Daoy (cell line): ENCODE data around the gene FXYD3. TPM values are rescaled to one million over a fixed set of nuclear protein-coding genes. Genes with fewer than 3 reads are reported as not detected.
A peak's percentile ranks its signal among the peaks of the same experiment; 100 is the strongest.
"Not testable (repeated sequence)": the region's sequence is repeated elsewhere in the genome, so short reads cannot be mapped to it uniquely, and the experiment has no call there.

Experiments used
- DNase-seq: peaks from one replicate; pipeline ENCODE4 v3.0.0-alpha.2; 2015; ENCODE audit warnings: low read depth
- total RNA-seq: library from RNA; depleted of rRNA; stranded (reverse); fragments of >200 nt; shearing (Covaris generic); gene quantifications from 2 replicates; pipeline ENCODE4 v1.2.3, GENCODE V29; 2014

The FXYD3 gene
- total RNA-seq, 1 experiment from 2014 or later, result not detected

DNA sequence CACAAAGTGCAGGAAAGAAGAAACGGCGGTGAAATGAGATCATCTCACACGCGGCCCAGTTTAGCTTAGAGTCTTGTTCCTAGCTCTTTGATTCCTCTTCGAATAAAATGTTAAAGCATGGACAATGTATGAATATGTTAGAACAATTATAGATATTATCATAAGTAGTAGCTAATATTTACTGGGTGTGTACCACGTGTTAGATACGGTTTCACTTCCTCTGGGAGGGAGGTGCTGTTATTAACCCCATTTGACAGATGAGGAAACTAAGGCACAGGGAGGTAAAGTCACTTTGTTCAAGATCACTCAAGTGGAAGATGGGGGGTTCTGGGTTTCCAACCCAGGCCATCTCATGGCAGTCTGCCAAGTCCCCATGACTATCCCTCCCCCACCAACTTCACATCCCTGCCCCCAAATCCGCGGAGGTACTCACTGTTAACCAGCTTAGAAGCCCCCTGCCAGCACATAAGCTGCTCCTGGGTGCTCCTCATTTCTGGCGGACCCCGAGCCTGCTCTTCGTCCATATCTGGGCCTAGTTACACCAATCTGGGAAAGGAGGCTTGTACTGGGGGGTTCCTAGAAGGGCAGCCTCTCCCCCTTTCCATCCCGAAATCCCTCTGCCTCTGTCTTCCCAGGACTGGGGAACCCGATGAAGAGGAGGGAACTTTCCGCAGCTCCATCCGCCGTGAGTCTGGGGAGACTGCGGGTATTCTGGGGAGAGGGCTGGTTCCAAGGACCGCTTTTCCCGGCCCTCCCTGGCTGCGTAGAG is 26.4 kb downstream of the FXYD3 start:
- no peak for DNase-seq

DNA sequence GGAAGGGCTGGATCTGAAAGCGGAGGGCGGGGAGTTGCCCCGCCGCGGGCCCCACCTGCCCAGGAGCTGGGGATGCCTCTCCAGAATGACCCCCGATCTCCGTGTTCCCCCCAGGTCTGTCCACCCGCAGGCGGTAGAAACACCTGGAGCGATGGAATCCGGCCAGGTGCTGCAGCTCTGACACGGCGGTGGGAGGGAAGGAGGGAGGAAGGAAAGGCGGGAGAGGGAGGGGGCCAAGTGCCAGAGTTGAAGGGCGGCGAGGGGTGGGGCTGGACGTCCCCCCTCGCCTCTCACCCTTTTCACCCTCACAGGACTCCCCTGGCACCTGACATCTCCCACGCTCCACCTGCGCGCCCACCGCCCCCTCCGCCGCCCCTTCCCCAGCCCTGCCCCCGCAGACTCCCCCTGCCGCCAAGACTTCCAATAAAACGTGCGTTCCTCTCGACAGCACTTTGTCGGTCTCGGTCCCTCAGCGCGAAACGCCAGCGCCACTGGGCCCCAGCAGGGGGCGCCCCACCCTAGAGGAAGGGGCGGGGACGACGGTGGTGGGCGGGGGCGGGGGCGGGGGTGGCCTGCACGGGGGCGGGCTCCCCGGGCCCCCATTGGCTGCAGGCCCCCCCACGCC is 27.1 kb downstream of the FXYD3 start:
- peak; percentile 66 for DNase-seq

DNA sequence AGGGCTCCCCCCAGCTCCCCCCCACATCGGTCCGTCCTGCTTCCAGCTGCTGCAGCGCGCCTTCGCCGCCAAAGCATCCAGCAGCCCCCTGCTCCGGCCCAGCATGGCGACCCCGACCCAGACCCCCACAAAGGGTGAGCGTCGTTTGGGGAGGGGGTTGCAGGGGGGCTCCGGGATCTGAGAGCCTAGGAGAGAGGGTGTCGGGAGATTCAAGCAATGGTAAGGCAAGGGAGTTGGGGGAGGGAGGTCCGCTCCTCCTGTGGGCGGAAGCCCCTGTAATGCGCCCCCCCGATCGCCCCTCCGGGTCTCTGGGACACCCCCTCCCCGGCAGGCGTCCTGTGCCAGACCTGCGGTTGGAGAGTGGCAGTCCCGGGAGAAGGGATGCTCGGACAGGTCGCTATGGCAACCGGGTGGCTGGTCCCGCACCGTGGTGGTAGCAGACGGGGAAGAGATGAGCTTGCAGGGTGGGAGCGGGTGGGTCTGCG is 27.6 kb downstream of the FXYD3 start, which contains the start of gene FXYD7:
Gene FXYD7, plus strand, starts transcription at position 25 of the 485 bp plus-strand sequence. Its CDS starts 79 bp downstream, at position 104.
- no peak for DNase-seq

DNA sequence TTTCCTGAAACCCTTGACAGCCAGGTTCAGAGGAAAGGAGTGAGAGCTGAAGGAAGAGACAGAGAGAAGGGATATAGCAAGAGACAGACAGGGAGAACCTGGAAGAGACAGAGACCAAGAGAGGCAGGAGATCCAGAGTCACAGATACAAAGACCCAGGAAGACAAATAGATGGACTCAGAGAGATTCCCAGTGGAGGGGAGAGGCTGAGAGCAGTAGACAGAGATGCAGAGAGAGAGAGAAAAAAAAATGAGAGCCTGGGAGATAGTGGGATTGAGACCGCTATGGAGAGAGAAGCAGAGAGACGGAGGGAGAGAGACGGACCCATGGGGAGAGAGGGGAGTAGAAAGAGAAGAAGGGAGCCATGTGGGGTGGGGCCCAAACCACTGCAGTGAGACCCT is 28.2 kb downstream of the FXYD3 start:
- DNase-seq, result no peak

DNA sequence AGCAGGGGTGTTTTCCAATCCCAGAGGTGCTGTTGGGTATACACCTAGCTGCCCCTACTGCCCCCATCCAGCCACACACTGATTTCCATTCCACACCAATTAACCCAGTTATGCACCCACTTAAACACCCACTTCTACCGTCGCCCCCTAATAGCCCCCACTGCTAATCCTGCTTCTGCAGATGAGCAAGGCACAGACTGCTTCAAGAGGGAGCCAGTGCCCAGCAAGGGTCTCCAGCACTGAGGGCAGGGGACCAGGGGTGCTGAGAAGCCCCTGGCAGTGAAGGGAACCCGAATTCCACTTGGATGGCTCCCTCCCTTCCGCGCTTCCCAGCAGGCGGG is 28.6 kb downstream of the FXYD3 start:
- DNase-seq, result no peak

GRCh38 chr19:35144600-35145436 is 29.2 kb downstream of the FXYD3 start:
- peak; percentile 68 for DNase-seq

- no peak for DNase-seq
Observed at GRCh38 chr19:35146746-35147459, 31.3 kb downstream of the FXYD3 start.

DNA sequence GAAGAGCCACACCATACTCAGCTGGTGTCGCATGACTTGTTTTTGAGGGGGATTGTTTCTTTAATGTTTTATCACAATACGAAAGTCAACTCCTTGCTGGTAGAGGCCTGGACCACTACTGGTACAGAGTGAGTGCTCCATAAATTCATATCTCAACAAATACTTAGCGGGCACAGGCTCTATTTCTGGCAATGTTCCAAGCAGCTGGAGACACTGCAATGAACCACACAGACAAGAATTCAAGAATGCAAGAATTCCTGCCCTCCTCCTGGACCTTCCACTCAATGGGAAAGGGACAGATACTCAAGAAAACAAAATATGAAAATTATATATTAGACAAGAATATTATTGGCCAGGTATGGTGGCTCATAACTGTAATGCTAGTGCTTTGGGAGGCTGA is 33.8 kb downstream of the FXYD3 start:
- no peak for DNase-seq

DNA sequence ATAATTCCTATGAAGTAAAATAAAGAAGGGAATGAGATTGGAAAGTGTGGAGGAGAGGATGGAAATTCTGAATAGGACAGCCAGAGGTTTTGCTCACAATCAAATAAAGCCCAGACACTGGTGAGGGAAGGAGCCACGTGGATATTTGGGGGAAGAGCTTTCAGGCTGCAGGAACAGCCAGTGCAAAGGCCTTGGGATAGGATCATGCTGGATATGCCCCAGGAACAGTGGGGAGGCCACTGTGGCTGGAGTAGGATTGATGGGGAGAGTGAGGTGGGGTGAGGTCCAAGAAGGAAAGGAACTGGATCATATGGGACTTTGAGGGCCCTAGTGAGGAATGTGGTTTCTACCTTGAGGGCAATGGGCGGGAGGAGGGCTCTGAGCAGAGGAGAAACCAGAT is 34.8 kb downstream of the FXYD3 start:
- DNase-seq, result no peak

DNA sequence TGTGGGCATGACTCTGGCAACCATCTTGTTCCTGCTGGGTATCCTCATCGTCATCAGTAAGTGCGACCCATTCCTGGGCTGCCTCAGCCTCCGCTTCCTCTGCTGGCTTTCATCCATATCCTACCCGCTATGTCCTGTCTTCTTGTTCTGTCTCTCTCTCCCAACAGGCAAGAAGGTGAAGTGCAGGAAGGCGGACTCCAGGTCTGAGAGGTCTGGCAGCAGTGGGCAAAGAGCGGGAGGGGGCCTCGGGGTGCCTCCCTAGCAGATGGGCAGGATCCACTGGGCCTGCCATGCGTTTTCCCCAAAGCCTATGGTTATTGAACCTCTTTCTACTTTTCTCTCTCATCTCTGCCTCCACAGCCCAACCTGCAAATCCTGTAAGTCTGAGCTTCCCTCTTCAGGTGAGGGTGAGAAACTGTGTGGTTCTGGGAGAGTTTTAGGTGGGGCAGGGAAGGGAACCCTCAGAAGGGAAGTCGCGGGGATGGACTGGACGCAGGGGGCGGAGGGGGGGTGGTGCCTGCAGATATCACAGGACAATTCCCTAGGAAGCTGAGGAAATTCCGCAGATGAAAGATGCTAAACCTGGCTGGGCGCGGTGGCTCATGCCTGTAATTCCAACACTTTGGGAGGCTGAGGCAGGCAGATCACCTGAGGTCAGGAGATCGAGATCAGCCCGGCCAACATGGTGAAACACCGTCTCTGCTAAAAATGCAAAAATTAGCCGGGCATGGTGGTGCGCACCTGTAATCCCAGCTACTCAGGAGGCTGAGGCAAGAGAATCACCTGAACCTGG is 35.8 kb downstream of the FXYD3 start:
- no peak for DNase-seq

DNA sequence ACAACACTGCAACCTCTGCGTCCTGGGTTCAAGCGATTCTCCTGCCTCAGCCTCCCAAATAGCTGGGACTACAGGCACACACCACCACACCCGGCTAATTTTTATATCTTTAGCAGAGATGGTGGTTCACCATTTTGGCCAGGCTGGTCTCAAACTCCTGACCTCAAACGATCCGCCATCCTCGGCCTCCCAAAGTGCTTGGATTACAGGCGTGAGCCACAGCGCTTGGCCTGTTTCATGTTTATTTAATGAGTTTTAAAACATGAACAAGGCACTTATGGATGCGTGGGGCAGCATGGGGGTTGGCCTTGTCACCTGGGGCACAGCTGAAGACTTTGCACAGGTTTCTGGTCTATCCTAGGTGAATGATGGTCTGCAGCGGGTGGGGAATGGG is 37.5 kb downstream of the FXYD3 start:
- DNase-seq, result not testable (repeated sequence)

DNA sequence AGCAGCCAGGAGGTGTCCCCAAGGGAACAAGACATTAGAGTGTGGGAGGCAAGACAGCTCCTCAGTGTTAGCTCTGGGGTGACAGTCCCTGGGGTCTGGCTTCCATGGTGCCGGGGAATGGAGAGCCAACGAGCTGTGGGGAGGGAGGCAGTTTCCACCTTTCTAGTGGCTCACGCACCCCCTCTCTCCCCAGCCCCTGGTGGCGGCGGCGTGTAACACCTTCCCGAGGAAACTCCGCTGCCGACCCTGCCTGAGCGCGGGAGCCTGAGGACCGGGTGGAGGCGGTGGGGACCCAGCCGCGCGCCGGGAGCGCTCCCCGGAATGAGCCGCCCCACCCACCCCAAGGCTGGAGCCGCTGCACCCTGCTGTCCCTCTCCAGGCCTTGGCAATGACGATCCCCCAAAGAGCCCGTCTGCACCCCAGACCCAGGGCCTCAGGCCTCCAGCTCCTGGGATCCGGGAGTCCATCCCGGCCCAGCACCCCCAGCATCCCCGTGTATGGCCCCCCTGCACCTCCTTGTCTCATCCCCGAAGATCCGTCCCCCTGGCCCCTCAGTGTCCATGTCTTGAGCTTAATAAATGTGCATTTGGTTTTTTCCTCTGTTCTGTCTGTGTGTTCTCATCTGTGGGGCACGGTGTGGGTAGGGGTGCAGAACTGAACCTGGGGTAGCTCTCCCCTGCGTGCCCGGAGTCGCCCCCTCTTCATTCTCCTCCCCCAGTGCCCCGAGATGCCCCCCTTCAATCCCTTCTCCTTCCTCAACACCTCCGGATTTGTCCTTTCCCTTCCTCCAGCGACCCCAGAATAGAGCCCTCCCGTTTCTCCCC is 38.3 kb downstream of the FXYD3 start:
- peak; percentile 63 for DNase-seq

DNA sequence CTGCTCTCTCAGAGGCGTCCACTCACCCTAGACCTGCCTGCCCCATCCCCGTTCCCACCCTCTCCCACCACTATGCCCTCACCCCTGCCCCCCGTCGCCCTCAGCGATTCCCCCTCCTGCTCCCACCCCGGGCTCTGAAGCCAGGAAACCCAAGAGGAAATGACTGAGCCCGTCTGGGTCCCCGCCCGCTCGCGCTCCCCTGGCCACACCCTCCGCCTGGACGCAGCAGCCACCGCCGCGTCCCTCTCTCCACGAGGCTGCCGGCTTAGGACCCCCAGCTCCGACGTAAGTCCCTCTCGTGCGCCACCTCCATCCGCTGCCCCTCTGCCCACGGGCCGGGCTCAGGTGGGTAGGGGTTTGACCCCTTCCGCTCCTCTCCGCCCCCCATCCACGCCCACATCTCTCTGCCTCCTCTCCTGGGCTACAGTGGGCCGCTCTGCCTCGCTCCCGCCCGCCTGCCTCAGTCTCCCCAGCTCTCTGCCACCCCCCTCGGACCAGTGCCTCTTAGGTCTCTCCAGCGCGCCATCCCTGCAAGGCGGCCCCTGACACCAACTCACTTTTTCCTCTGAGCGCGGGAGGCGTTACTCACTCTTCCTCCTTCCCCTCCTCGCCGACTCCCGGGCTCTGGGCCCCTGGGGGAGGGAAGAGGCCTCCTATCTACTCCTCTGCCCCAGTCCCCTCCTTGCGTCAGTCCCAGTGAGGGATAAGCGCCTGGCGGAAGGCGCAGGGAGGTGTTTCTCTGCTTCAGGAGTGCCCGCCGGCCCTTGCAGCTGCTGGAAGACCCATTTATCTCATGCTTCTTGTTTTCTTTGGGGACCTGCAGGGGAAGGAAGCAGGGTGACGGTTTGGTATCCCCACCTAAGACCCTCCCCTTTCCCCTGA is 39.1 kb downstream of the FXYD3 start, which contains the start of gene FXYD5:
Gene FXYD5, plus strand, starts transcription at position 211 of the 882 bp plus-strand sequence. CDS start 816 bp downstream, outside the sequence.
- peak; percentile 86 for DNase-seq

DNA sequence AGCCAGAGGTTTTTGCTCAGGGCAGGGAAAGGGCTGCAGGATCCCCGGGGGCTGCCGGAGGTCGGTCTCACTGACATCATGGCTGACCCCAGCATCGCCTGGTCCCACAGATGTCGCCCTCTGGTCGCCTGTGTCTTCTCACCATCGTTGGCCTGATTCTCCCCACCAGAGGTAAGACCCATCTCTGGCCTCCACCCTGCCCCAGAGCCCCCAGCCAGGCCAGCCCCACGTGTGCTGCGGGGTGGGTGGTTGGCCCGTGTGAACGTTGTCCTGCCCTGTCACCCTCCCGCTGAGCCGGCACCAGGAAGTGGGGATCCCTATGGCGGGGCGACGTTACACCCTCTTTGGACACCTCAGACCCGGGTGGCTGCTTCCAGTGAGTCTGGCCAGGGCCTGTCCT is 39.8 kb downstream of the FXYD3 start:
- DNase-seq, result no peak

DNA sequence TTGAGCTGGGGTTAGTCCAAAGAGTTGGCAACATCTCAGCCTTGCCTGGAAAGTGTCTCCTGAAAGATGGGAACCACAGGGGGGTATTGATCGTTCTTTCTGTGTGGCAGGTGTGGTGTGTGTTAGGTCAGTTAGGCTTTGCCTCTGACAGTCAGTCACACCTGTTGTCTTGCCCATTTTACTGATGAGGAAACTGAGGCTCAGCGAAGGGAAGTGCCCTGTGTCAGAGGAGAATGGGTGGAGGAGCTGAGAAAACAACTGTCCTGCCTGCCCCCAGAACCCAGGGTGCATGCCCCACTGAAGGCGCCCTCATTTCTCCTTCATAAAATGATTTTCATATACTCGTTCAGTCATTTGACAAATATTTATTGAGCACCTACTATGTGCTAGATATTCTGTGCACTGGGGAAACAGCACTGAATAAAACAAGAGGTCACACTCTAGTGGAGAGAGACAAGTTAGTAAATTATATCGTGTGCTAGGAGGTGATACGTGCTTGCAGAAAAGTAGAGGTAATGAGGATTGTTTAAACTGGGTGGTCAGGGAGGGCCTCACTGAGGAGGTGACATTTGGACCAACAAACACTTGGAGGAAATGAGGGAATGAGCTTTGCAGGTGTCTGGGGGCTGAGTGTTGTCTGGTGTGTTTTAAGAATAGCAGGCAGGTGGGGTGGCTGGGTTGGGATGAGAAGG is 40.5 kb downstream of the FXYD3 start:
- DNase-seq, result no peak

DNA sequence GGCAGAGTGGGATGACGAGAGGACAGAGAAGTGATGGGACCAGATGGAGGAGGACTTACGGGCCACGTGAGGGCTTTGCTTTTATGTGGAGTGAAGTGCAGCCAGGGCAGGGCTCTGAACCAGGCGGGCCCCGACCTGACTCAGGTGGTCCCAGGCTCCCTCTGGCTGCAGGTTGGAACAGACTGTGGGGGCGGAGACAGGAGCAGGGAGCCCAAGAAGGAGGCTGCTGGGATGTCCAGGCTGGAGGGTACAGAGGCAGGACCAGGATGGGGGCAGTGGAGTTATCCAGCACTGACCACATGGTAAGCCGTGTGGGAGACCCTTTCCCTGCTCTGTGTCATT is 41.0 kb downstream of the FXYD3 start:
- no peak for DNase-seq

GRCh38 chr19:35157431-35157830 is 41.8 kb downstream of the FXYD3 start:
- no peak for DNase-seq

DNA sequence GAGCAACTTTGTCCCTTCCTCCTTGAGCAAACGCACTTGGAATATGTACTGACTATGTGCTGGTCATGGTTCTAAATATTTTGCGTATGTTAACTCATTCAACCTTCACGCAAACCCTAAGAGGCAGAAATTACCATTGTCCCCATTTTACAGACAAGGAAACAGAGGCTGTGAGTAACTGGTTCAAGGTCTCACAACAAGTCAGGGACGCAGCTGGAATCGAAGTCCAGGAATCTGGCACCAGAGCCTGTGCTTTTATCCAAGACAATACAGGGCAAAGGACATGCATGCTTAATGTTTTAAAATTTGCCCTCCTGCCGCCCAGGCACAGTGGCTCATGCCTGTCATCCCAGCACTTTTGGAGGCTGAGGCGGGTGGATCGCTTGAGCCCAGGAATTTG is 44.0 kb downstream of the FXYD3 start:
- DNase-seq, result no peak
